DOHH2 (cell line): ENCODE results near the gene PRAMEF17.
"Not testable (repeated sequence)": the region's sequence is repeated elsewhere in the genome, so short reads cannot be mapped to it uniquely, and the experiment has no call there.

ENCODE experiments used
- H3F3A ChIP-seq: fragments of 200-600 bp; sonication (generic), shearing (Covaris generic); 2 replicates; pipeline ENCODE4 v1.6.0; 2016; ENCODE audit warnings: antibody characterized with exemption, mild to moderate bottlenecking; ENCODE audit not compliant: control insufficient read depth, insufficient read depth
- H3K27ac ChIP-seq: fragments of 200-600 bp; sonication (generic); 2 replicates; pipeline ENCODE4 v1.5.1; 2014; ENCODE audit warnings: low read depth, mild to moderate bottlenecking, low read length, moderate library complexity
- H3K27me3 ChIP-seq: fragments of 200-600 bp; sonication (generic); 2 replicates; pipeline ENCODE4 v1.6.1; 2014; ENCODE audit warnings: mild to moderate bottlenecking, low read length, mixed read lengths; ENCODE audit not compliant: control insufficient read depth
- H3K36me3 ChIP-seq: fragments of 200-600 bp; sonication (generic); 2 replicates; pipeline ENCODE4 v1.6.1; 2014; ENCODE audit warnings: mild to moderate bottlenecking, low read length, moderate library complexity, mixed read lengths; ENCODE audit not compliant: control insufficient read depth
- H3K4me1 ChIP-seq: fragments of 200-600 bp; sonication (generic); 2 replicates; pipeline ENCODE4 v1.6.1; 2014; ENCODE audit warnings: mild to moderate bottlenecking, low read length, mixed read lengths; ENCODE audit not compliant: control insufficient read depth
- H3K4me2 ChIP-seq: fragments of 200-600 bp; sonication (generic); 2 replicates; pipeline ENCODE4 v1.6.0; 2014; ENCODE audit warnings: mild to moderate bottlenecking, low read length, moderate library complexity
- H3K4me3 ChIP-seq: fragments of 200-600 bp; sonication (generic); 2 replicates; pipeline ENCODE4 v1.5.1; 2014; ENCODE audit warnings: mild to moderate bottlenecking, low read length, mixed read lengths
- H3K79me2 ChIP-seq: fragments of 200-600 bp; sonication (generic); 2 replicates; pipeline ENCODE4 v1.6.1; 2014; ENCODE audit warnings: mild to moderate bottlenecking, low read length, mixed read lengths; ENCODE audit not compliant: control insufficient read depth
- H3K9me2 ChIP-seq: fragments of 200-600 bp; sonication (generic); replicated peaks from 2 replicates; pipeline ENCODE4 v1.6.1; 2014; ENCODE audit warnings: mild to moderate bottlenecking, low read length, mixed read lengths; ENCODE audit not compliant: control insufficient read depth
- H3K9me3 ChIP-seq: fragments of 200-600 bp; sonication (generic); 2 replicates; pipeline ENCODE4 v1.6.1; 2014; ENCODE audit warnings: antibody characterized with exemption, low read length, mixed read lengths; ENCODE audit not compliant: control insufficient read depth, insufficient read depth
- H4K20me1 ChIP-seq: fragments of 200-600 bp; sonication (generic); 2 replicates; pipeline ENCODE4 v1.6.0; 2014; ENCODE audit warnings: low read depth, mild to moderate bottlenecking, antibody characterized with exemption, low read length, moderate library complexity; ENCODE audit not compliant: control insufficient read depth, insufficient read depth
- CTCF ChIP-seq: fragments of 200-600 bp; sonication (generic); IDR thresholded peaks from one replicate; pipeline ENCODE4 v1.5.1; 2014; ENCODE audit warnings: antibody characterized with exemption, mild to moderate bottlenecking, low read depth, low read length; ENCODE audit not compliant: poor library complexity, severe bottlenecking
- EZH2phosphoT487 ChIP-seq: fragments of 200-600 bp; sonication (generic); IDR thresholded peaks from 2 replicates; pipeline ENCODE4 v1.6.1; 2017; ENCODE audit warnings: borderline replicate concordance, mild to moderate bottlenecking, antibody characterized with exemption, low read length, moderate library complexity, mixed read lengths

The PRAMEF17 gene

GRCh38 chr1:13435458-13435857 is 46.0 kb downstream of the PRAMEF17 start:
- Histone ChIP-seq H3K9me3 (no peaks in the 10 kb centered on the region), H3K79me2 (no peaks in the 10 kb centered on the region), H3F3A (no peaks in the 10 kb centered on the region), H3K27ac (no peak overlapping the region), H3K4me3 (no peak overlapping the region), H3K4me1 (no peaks in the 10 kb centered on the region), H3K36me3 (no peaks in the 10 kb centered on the region), H3K4me2 (no peak overlapping the region), H4K20me1 (no peaks in the 10 kb centered on the region), H3K27me3 (no peaks in the 10 kb centered on the region), H3K9me2 (no peaks in the 10 kb centered on the region)
- TF ChIP-seq EZH2phosphoT487 (no peak), CTCF (no peak)

DNA sequence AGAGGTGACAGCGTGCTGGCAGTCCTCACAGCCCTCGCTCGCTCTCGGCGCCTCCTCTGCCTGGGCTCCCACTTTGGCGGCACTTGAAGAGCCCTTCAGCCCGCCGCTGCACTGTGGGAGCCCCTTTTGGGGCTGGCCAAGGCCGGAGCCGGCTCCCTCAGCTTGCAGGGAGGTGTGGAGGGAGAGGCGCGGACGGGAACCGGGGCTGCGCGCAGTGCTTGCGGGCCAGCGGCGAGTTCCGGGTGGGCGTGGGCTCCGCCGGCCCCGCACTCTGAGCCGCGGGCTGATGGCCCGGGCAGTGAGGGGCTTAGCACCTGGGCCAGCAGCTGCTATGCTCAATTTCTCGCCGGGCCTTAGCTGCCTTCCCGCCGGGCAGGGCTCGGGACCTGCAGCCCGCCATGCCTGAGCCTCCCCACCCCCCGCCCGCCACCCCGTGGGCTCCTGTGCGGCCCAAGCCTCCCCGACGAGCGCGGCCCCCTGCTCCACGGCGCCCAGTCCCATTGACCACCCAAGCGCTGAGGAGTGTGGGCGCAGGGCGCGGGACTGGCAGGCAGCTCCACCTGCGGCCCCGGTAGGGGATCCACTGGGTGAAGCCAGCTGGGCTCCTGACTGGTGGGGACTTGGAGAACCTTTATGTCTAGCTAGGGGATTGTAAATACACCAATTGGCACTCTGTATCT is 49.8 kb downstream of the PRAMEF17 start:
- not testable (repeated sequence) for H3K79me2 ChIP-seq, H3F3A ChIP-seq, H3K9me3 ChIP-seq, H3K27me3 ChIP-seq, H4K20me1 ChIP-seq, H3K4me2 ChIP-seq, H3K4me1 ChIP-seq, H3K9me2 ChIP-seq, H3K27ac ChIP-seq, H3K36me3 ChIP-seq, H3K4me3 ChIP-seq
